ENCODE results near the gene DMD.
"Not testable (repeated sequence)": the region's sequence is repeated elsewhere in the genome, so short reads cannot be mapped to it uniquely, and the experiment has no call there.

Gene DMD

DNA sequence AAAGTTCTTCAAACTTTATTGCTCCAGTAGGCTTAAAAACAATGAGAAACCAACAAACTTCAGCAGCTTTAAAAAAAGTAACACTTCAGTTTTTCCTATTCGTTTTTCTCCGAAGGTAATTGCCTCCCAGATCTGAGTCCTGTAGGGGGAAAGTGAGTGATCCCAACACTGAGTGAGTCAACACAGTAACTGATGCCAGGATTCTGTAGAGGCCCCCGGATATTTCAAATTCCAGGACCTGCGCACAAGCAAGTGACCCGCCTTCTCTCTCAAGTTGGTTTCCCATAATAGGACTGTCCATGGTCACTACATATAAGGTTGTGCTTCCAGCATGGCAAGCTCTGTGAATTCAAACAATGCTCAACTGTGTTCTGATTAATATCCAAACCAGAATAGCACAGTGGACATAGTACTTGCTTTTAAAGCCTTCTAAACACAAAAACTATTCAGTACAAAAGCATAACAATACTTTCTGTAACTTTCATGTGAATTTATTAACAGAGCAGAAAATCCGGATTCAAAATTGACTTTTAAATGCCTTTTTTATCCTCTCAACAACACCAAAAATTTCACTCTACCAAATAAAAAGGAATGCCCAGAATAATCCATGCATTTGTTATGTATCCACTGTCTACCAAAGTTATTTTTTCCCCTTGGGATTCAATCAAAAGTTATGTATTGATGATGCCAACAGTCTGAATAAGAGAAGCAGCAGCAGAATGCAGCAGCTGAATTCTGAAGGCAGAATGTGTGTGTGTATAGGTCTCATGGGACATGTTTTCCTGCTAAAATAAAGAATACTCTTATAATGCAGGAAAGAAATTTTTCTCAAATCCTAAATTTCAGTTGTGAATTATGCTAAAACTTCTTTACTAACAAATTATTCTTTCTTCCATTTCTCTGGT, at the start of gene DMD:
TSS of gene DMD (minus strand) at position 194 of the 905 bp plus-strand sequence. CDS start 237 bp downstream, outside the sequence.
- DNase-seq = no peak

DNA sequence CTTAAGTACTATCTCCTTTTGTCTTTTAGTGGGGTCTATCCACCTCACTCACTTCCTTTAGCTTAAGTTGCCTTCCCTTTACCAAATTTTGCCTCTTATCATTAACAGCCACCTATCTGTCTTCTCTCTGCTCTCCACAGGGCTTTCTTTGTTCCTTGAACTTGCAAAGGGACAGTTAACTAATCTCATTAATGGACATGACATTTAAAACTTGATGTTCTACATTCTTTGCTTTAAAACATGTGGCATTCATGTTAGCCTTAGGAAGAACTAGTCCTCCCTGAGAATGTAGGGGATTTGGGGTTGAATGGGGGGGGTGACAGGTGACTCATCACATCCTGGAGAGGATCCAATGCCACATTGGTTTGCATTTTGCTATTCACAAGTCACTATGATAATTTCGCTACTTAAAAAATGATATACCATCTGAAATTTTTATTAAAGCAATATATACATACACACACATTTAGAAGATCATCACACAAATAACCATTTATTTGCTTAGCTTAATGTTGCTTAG, 41.0 kb upstream of the DMD start:
- no peak for DNase-seq

DNA sequence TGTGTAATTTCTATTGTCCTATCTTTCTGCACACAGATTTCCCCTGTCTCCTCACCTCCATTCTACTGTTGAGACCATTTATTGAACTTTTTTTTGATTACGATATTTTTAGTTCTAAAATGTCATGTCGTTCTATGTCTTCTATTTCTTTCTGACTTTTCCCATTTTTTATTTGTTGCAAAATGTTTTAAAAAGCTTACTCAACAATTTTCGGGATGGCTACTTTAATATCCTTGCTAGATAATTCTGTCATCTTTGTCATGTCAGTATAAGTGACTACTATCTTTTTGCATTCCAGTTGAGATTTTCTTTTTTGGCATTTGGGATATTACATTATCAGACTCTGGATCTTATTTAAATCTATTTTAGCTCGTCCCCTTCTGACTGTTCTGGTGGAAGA, 7.5 kb upstream of the DMD start:
- DNase-seq = no peak

DNA sequence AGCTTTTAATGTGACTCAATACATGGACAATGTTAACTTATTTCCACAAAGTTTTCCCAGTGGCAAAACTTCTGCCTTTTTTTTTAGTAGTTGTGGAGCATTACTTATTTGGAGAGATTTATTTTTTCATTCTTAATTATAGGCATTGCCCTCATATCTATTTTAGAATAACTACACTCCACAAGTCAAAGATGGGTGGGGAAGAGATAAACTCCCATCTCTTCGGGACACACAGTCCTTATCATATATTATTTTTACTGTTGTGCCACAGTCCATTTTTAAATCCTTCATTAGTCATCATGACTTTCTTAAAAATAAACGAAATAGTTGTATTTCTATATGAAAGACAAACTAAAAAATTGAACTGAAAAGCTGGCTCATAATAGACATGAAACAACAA, 1.2 kb downstream of the DMD start:
- DNase-seq = no peak

DNA sequence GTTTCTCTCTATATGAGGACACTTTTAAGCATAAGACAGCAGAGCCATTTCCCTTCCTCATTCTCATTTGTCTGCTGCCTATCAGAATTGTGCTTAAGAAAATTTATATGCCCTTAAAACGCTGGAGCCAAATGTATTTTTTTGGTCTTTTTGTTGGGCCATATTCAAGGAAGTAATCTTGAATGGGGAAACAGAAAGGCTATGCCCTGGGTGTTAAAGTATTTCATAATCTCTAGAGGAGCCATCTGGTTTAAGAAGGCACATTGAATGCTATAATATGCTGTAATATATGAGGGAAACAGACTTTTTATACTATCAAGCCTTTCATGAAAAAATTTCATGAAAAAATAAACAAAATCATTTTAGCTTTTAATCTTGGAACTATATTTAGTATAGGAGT, 4.3 kb downstream of the DMD start:
- no peak for DNase-seq

DNA sequence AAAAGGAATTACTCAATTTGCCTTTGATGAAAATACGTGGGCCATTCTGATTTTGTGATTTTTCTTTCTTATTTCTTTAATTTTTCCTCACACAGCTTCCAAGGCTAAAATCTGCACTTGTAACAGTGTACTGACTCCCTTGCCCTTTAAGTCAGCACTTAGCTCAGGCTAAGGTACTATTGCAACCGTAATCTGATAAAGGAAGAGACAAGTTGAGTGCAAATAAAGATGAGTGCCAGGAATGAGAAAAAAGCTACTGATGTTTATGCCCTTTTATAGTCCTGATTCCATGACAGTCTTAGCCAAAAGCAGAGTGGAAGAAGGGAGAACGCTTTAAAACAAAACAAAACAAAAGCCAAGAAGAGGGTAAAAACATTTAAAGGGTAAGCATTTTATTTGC, 6.0 kb downstream of the DMD start:
- DNase-seq = no peak

DNA sequence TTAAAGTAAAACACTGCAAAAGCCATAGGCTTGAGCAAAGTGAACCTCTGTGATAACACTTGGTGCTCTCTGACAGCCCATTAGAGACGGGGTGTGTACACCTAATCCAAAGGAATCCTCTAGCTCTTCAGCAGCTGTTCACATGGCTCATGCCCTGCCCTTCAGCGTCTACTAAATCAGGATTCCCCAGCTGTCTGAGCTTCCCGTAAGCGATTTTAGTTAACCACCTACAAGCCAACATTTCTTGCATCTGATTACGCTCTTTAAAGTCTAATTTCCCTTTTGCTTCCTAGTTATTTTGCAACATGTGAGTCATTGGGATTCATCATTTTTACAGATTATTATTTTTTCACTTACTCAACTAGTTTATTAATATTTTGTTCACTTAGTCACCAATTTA, 6.5 kb downstream of the DMD start:
- no peak for DNase-seq

DNA sequence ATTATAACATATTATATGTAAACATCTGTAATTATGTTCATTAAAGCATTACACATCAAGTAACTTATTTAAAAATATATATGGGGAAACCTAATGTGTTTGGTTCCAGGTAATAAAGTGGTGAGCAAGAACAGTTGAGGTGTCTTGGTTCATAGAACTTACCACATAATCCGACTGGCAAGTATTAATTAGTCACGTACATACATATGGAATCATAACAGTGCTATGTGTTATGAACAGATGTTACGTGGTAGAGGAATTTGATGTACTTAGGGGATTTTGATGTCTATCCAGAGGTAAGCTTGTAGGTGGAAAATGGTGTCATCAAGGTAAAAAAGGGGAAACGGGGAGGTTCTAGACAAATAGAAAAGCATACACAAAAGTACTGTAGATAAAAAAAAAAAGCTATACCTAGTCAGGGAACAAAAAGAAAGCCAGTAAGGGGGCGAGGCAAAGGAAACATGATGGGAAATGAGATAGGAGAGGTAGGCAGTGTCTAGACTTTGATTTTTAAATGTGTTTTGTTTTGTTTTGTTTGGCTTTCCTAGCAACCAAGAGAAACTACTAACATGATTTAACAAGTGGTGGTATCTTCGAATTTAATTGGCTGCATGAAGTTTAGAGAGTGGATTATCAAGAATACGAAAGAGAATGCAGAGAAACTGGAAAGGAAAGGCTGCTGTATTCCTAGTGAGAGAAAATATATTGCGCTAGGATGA, 12.6 kb downstream of the DMD start:
- no peak for DNase-seq

DNA sequence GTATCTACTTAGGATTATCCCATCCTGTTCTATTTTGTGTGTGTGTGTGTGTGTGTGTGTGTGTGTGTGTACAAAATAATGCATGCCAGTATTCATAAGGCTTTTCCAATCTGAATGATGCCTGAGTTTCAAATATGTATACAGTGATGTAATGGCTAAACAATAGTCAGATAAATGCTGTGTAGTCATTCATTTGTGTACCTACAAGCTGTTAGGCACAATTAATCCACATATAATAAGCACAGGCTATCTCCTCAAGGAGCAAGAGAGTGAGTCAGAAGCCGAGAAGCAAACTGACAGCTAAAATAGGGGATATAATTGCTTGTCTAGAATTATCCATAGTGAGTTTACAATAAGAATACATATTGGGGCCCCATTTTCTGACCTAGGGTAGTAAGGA, 15.7 kb downstream of the DMD start:
- DNase-seq = no peak

DNA sequence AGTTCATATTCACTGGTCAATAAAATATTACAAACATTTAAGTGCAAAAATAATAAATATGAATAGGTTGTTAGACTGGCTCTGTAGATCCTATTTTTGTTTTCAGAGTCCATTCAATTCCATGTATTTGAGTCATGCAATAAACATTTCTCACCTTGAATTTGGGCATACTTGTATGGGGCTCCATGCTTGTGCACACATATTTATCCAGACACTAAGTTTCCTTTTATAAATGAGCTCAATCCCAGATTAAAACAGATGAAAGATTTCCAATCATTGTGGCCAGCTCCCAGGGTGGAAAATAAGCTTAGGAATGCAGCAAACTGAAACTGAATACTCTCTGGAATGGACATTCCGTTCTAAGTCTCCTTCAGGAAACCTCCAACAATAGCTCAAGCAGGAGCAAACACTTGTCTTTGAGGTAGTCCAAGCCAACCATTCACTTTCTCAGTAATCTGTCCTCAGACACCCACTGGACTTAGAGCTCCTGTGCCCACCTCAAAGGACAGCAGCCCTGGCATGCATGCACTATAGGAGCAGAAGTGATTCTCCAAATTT, 16.4 kb downstream of the DMD start:
- no peak for DNase-seq

DNA sequence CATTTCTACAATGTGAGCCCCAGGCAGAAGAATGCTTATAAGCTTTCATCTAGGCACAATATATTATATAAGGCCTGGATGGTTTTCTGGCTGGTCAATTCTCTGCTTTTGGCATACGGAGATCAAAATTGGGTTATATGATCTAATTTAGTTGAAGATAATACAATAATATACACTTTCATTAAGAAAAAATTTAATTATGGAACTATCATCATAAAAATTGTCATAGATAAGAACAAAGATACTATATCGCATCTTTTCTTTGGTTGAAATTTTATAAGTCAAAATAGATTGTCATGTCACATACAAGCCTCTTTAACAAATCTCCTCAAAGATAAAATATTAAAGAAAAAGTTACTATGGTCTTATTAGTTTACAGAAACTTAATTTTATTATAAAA, 17.1 kb downstream of the DMD start:
- DNase-seq = no peak

DNA sequence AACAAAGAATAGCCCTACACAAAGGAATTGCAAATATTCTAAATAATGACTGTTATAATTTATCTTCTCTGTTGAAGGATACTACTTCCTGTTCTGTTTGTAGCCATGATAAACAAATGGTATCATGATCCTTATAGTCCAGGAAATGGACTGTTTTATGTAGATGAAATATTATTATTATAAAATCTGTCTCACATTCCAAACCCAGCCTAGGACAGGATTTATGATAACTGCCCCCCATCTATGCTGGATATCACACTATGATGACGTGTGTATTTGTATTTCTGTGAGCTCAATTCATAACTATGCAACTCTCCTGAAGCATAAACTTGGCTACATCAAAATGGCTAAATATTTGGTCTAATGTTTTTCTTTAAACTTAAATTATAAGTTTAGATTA, 21.3 kb downstream of the DMD start:
- DNase-seq = no peak

DNA sequence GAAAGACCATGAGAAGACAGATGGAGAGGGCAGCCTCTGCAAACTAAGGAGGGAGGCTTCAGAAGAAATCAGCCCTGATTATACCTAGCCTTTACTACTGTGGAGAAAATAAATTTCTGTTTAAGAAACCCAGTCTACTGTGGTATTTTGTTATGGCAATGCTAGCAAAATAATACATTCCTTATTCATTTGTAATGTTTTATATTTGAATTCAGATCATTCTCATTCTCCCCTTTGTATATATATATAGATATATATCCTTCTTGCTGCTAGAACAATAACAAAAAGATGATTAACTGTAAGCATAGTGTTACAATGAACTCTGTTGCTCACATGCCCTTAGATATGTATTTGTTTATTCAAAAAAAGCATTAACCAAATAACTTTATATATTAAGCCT, 22.5 kb downstream of the DMD start:
- no peak for DNase-seq

DNA sequence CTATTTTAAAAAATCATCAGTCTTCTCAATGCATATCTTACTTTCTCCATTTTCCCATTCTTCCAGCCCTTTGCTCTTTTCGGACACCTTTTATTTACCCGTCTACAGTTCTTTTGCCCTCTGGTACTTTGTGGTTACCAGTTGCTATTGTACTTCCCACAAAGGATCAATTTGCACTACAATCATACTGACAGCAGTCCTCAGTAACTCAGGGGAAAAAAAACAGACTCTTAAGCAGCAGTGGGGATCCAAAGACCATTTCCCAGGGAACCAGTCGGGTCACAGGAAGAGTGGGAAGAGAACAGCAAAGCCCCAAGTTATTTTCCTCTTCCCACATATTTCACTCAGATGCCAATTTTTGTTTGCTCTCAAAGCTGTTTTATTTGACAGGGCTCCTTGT, 23.1 kb downstream of the DMD start:
- DNase-seq = no peak

DNA sequence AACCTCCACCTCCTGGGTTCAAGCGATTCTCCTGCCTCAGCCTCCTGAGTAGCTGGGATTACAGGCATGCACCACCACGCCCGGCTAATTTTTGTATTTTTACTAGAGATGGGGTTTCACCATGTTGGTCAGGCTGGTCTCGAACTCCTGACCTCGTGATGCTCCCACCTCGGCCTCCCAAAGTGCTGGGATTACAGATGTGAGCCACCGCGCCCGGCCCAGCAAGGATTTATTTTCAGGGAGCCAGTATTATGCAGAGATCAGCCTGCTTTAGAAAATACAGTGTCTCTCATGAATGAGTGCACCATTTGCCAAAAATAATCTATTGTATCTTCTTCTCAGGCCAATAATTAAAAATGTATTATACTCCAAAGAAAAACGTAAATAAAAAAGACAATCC, 26.5 kb downstream of the DMD start:
- not testable (repeated sequence) for DNase-seq

DNA sequence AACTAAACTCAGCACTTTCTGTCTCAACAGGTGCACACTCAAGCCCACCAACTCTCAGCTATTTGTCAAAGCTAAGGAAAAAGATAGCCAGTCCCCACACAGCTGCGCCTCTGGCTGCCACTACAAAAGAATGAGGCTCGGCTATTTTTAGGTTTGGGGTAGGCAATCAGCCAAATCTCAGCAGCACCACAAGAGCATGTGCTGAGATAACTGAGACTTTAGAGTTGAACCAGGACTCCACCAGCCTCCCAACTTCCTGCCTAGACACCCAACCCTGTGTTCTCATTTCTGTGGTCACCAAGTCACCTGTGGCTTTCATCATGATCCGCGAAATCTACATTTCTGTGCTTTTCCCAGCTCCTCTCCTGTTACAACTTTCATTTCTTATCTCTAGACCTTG, 28.0 kb downstream of the DMD start:
- DNase-seq = no peak

DNA sequence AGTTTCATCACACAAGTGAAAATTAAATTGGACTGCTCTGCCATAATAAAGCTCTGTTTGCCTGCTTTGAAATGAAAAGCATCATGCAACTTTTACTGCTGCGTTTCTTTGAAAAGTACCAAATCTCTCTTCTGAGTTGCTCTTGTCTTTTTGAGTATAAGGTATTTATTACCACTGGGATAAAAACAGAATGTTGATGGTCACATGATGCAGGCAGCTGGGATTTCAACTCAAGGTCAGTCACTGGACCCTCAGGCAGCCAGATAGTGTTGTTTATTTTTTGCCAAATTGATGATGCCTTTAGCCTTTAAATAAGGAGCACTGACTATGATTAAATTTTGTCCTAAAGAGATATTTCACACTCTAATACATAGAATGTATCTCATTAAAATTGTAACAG, 32.7 kb downstream of the DMD start:
- DNase-seq = no peak

DNA sequence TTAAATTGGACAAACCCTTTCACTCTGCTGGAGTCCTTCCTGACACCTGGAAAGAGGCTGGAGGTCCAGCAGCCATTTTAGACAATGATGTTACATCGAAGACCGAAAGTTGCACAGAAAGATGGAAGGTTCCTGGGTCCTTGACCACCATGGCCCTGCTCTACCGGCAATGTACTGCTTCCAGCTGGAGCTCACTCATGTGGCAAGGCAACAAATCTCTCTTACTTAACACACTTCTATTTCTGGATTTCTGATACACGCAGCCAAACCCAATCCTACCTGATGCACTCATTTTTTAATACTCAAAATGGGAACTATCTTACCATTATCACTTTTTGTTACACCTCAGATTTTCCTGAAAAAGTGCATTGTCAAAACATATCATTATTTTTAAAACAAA, 33.1 kb downstream of the DMD start:
- DNase-seq = no peak

DNA sequence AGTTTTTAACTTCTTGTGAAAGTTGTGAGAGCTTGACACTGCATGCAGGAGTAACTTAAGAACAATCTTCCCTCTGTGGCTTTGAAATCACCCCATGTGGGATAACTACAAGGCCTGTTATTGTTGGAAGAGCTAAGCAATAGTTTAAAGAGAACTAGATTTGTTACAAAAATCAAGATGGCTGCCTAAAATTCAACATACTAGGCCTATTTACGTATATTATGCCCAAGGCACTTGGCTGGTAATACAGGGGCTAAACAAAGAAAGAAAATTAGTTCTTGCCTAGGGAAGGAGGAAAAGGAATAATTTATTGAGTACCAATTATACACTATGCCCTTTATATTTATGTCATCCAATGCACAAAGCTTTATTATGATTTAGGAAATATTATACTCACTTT, 36.1 kb downstream of the DMD start:
- no peak for DNase-seq

DNA sequence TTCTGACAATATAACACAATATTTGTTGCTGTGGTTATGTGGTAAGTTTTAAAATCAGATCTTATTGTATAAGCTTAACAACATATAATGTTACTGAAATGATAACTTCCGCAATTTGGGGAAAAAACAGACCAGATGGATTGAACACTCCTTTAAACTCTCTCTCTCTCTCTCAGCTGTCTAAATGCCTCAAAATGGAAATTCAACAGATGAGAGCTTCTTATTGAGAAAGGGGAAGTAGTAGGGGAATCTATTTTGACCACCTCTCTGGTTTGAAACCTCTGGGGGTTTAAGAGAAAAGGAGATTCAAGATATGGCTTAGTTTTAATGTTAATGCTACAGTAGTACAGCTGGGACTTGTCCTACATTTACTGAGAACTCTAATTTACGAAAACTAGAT, 40.3 kb downstream of the DMD start:
- no peak for DNase-seq

DNA sequence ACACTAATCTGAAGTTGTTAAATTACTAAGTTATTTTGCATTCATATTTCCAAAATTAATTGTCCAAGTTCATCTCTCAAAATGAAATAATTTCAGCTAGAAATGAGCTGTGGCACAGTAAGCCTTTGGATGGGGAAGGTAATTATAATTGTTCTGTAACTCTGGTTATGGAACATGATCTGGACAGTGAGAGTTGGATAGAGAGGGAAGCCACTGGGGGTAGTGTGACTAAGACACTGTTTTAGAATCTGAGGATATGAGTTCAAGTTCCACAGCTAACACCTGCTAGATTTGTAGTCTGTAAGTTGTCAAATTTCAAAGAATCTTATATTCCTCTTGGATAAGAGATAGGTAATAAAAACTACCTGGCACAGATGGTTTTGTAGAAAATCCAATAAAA, 49.5 kb downstream of the DMD start:
- DNase-seq = no peak

DNA sequence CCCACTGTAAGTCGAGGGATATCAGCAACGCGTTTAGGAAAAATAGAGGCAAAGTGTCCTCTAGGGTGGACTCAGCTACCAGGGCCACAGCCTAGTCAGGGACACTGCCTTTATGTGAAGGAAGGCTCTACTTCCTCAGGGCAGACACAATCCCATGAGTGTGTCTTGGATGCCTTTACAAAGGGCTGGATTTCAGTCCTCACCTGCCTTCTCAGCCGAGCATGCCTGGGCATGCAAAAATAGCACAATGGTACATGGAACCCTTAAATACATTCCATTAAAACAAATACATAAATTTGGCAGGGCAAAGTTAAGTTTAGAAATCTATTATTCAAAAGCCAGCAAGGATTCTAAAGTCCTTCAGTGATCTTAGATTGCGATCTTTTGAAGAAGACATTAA, 51.1 kb downstream of the DMD start:
- DNase-seq = no peak

DNA sequence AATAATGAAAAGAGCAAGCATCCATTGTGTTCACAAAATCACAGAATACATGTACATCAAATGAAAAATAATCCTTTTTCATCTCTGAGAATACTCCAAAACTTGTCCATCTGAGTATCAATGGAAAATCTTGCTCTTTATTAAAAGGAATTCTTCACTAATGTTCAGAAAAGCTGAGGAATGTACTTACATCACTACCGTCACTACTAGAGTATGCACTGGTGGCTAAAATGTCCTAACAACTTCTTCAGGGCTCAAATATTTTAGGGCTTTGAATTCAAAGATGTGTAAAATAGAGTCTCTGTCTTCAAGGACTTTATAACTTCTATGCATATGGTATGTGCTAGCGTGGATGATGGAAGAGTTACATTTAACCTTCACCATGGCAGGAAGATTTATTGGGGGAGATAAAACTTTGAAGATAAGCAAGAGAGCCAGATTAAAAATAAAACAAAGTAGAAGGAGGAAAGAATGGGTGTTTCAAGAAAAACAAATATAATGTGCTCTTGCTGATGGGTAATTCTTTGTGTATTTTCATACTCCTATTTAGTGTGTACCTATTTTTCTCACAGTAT, 55.1 kb downstream of the DMD start:
- DNase-seq = no peak

DNA sequence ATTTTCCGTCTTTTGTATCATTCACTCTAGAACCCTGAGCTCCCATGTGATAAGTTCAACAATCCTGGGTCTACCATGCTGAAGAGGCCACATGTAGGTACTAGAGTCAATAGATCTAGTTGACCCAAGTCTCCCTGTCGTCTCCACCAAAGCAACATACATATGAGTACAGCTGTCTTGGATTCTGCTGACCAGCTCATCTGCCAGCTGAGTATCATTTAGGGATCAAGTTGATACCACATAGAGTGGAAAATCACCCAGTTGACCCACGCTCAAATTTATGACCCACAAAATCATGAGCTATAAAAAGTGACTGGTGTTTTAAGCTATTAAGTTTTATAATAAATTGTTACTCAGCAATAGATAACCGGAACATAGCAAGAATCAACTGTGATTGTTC, 61.8 kb downstream of the DMD start:
- no peak for DNase-seq
